GM18517 (cell line): Measurements from ENCODE around the gene PTGDR2.

Experiments used
- ATAC-seq: cut with Tn5 transposase; IDR thresholded peaks from one replicate; pipeline ENCODE4 v1.9.1; 2021; ENCODE audit warnings: mild to moderate bottlenecking, moderate library complexity; ENCODE audit not compliant: unreplicated experiment

The PTGDR2 gene

DNA sequence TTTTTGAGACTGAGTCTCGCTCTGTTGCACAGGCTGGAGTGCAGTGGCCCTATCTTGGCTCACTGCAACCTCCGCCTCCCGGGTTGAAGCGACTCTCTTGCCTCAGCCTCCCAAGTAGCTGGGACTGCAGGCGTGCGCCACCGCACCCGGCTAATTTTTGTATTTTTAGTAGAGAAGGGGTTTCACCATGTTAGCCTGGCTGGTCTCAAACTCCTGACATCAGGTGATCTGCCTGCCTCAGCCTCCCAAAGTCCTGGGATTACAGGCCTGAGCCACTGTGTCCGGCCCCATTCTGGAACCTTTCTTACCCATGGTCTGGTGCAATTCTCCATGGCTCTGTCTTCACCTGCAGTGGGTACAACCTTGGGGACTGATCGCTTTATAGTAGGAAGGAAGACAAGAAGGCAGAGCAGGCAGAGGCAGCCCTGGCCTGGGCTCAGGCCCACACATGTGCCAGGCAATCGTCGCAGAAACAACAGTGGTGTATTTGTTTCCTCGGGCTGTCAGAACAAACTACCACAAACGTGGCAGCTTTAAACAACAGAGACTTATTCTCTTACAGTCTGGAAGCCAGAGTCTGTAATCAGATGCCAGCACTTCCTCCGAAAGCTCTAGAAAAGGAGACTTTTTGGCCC, 4.0 kb upstream of the PTGDR2 start:
- ATAC-seq = no peak

DNA sequence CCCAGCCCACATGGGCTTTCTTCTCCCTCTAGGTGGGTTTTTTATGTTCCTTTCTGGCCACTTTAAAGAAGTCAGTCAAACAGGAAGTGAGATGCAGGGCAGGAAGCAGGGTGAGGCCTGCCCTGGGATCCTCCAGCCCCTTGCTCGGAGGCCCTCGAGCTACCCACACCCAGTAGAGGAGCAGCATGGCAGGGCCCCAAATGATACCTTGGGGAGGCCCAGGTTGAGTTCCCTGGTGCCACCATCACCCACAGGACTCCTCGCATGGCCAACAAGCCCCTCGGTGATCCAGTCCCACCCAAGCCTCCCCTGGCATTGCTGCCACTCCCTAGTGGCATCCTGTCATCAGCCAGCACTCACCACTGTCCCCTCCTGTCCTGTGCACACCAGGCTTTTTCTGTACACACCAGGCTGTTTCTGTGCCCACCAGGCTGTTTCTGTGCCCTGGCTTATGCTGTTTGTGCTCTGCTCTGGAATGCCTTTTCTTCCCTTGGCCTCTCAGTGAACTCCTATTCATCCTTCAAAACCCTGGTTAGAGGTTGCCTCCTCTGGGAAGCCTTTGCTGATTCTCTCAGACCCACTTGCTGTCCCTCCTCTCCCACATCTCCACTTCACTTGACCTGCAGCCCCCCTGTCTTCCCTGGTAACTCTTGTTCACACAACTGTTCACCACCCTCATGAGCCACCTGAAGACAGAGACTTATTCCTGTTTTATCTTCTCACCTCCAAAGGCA, 3.1 kb upstream of the PTGDR2 start:
- ATAC-seq = no peak

DNA sequence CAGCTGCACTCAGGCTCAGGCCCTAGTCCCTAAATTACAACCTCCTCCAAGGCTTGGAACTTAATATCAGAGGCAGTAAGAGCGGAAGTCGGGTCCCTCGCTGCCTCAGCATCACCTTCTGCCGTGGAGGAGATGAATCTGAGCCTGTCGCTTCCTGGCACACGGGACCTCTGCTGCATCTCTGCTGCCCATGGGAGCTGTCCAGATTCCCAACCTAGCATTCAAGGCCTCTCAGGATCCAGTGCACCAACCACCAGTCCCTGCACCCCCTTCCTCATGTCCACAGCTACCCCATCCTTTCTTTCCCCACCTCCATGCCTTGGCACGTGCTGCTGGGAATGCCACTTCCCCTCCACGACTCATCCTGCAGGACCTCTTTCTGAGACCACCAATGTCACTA, 2.5 kb upstream of the PTGDR2 start:
- ATAC-seq = no peak

DNA sequence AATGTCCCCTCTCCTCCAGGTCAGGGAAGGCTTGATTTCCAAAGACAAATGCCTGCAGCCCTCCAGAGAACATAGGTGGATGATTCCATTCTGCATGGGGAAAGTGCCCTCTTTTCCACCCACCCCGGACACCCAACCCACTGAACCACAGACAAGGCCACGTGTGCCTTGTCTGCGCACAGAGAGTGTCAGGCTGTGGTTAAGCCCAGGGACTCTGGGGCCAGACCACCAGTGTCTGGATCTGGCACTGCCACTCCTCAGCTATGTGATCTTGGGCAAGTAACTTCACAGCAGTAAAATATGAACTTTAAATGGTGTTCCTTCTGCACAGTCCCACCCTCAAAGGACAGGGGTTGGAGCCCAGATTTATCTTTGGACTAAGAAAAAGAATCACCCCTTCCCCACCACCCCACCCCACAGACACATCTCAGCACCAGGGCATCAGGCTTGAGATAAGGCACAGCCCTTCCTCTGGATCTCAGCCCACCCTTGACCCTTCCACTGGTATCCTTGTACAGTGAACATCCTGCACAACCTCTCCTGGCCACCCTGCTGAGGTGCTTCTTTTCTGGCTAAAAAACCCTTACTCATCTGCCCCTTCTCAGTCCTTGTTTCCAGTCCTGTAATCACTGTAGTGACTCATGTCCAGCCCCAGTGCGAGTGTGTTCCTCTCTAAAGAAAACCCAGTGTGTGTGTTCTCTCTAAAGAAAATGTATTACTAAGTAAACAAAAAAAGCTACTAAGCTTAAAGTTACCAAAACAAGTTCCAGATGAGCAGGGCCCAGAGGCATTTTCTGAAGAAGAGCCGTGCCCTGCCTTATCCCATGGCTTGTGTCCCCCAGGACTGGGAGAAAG, 1.9 kb upstream of the PTGDR2 start:
- ATAC-seq = no peak

DNA sequence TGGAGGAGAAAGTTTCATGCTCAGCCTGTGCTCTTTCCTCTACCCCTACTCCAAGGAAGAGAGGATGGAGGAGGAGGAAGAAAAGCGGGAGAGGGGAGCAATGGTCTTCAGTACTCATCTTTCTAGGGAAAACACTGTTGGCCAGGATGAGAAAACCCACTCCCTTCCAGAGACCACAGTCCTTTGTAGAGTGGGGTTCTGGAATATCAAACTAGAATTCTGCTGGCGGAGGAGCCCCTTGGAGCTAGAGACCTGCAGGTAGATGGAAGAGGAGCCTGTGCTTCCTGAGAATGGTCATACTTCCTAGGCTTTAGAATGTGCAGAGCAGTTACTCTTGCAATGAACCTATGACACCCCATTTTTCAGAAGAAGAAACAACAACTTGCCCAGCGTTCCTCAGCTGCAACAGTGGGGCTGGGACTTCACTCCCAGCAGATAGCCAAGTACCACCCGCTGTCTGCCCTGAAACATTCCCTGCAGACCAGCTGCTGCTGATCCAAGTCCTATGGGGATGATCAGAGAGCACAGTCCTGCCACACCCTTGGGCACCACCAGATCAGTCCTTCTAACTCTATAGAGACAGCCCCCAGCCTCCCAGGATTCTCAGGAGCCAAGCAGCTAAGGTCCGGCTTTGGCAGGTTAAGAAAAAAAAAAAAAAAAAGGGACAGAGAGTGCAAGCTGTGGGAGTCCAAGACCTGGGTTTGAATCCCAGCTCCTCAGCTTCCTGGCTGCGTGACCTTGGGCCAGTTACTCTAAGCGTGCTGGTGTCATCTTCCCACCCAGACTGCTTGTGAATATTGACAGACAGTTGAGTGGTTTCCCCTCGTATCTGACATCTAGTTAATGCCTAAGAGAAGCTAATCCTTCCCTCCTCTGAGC, 664 bp downstream of the PTGDR2 start:
- no peak for ATAC-seq

DNA sequence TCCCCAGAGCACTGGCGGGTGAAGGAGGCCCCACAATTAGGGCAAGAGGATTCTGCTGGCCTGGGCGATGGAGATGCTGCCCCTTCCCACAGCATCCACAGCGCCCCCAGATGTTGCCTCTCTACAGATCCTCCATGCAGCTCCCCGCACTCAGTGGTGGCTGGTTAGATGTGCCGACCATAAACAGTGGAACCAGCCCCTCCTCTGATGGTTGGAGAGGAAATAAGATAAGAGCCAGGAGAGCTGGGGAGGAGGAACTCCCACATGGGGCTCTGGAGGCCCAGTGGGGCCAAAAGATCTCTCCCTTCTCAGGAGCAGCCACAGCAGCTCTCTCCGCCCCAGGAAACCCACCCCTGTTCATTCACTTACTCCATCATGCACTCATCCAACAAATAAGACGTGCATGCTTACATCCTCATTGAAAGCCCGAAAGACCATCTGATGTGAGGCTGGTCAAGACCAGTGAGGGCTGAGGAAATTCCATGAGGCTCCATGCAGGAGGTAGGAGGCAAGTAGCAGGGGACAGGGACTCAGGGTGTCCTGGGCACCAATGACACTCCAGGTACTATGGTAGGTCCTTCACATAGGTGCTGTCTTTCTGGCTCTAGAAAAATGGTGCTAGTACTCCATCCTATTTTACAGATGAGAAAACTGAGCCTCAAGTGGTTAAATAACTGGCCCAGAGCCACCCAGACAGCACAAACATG, 1.5 kb downstream of the PTGDR2 start:
- no peak for ATAC-seq

DNA sequence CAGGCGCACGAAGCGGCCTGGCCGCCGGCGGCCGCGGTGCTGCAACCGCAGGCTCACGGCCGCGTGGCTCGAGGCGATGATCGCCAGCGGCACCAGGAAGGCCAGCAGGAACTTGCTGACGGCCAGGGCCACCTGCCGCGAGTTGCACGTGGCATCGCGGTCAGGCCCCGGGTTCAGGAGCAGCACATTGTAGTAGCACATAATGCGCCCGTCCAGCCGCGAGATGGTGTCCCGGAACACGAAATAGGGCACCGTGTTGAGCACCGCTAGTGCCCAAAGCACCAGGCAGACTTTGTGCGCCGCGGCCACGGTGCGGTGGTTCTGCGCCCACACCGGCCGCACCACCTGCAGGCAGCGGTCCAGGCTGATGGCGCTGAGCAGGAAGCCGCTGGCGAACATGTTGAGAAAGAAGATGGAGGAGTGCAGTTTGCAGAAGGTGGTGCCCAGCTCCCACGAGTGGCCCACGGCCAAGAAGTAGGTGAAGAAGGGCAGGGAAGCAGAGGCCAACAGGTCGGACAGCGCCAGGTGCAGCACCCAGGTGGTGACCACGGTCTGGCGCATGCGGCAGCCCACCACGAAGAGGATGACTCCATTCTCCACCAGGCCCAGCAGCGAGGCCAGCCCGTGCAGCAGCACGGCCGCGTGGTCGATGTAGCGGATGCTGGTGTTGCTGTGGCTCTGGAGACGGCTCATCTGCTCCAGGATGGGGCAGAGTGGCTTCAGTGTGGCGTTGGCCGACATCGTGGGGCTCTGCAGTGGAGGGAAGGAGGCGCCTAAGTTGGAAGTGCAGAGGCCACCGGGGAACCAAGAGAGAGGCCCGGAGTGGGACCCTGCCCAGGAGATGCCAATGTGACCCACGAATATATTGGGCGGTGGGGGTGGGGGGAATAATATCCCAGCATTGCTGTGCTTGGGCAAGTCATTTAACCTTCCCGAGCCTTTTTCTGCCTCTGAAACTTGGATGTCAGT, 2.5 kb downstream of the PTGDR2 start:
- ATAC-seq = no peak

DNA sequence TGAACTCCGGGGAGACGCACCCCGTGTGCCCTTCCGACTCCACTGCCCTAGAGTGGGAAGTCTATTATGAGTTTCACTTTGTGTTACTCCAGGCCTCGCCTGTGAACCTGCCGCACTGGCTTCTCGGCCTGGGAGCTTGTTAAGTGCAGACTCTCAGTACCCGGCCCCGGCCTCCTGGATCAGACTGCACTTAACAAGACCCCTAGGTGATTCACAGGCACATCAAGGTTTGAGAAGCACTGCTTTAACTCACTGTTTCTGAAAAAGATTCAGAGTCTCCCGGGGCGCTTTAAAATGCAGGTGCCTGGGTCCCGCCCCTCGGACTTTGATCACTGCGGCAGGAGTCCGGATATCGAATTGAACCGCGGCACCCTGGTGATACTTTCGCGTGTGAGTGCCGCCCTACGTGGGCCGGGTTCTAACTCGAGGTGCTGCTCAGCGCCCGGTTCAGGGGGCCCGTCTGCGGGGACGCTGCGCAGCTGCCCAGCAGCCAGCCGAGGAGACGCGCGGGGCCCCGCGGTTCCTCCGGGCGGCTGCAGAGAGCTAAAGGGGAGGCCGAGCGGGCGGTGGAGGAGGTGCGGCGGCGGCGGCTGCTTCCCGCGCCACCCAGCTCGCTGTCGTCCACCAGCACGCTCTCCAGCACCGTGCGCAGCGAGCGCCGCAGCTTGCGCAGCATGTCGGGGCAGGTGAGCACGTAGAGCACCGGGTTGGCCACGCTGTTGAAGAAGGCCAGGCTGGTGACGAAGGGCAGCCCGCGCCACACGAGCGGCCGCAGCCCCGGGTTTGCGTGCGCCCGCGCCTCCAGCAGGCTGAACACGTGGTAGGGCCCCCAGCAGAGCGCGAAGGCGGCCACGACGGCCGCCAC, 3.4 kb downstream of the PTGDR2 start:
- no peak for ATAC-seq

DNA sequence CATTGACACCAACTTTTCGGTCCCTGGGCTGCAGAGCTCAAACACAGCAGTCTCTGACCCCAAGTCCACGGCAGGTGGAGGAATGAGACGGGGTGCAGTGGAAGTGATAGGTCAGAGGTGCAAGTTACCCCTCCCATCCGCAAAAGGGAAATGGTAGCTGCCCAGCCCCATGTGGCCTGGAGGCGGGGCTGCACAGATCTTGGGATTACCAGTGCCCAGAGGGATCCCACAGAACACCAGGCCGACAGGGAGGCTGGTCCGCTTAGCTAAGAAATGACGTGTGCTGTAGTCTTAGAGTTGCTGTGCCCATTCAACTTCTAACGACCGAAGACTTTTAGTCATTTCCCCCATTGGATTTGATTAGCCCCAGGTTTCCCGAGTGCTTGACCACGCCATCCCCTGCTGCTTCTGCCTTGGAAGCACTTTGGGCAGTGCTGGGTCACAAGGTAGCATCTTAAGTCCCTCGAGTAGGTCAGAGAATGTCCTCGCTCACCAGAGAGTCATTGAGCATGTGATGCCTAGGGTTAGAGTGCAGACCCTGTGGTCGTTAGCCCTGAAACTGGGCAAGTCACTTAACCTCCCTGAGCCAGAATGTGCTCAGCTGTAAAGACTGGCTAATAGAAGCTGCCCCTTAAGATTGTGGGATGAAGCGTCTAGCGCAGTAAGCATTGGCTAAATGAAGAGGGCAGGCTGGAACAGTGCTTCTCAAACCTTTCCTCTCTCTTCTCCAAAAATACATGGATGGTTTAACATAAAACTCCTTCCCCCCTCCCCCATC, 4.2 kb downstream of the PTGDR2 start:
- no peak for ATAC-seq

DNA sequence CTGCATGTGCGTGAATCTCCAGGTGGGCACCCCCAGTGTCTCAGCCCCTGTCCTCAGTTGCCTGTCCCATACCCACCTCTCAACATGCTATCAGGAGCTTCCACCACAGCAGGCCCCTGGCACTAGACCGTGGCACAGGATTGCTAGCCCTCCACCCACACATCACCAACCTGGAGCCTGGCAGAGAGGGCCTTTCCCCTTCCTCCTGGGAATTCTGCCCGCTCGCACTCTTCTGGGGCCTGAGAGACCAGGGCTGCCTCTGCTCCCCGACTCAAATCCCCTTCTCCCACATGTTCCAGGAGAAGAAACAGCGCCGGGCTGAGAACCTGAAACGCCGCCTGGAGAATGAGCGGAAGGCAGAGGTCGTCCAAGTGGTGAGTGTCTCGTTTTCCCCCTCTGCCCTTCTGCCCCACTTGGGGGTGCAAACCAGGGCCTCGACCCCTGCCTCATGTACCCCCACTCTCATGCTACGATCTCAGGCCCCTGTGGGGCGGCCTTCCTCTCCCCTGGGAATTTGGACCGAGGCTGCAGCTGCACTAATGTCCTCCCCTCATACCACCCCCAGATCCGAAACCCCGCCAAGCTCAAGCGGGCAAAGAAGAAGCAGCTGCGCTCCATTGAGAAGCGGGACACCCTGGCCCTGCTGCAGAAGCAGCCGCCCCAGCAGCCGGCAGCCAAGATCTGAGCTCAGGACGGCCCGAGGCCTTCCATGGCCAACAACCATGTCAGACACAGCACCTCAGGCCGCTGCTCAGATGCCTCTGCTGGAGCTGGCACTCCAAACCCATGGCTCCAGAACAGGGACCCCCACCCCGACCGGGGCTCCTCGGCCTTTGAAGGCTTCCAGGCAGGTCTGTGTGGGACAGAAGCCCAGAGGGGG, 5.9 kb downstream of the PTGDR2 start:
- ATAC-seq = no peak

DNA sequence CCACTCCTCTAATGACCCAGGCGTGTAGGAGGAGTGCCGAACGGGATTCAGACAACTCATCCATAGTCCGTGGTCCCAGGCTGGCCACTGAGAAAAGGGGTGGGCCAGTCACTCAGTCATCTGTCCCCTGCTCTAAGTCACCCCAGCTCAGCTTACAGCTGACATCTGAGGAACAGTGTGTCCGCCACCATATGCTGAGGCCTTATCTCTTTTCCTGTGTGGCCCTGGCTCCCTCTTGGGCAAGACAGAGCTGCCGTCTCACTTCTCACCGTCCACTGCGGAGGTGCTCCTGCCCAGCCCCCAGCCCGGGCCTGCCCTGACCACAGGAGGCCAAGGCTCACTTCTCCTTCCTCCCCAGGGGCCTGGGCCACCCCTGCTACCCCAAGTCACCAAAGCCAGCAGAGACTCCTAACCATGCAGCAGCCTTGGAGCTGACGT, 7.0 kb downstream of the PTGDR2 start:
- ATAC-seq = no peak

DNA sequence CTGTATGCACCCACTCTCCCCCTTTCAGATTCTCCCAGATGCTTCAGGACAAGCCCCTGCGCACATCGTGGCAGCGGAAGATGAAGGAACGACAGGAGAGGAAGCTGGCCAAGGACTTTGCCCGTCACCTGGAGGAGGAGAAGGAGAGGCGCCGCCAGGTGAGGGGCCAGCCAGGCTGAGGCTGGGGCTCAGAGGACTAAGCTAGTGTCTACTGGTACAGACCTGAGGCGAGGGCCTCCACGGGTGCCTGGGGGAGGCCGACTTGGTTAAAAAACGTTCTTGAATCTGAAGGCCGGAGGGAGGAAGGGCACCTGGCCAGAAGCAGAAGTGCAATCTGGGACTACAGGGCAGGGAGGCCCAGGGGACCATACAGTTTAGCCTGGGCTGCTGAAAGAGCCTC, 7.9 kb downstream of the PTGDR2 start:
- no peak for ATAC-seq

DNA sequence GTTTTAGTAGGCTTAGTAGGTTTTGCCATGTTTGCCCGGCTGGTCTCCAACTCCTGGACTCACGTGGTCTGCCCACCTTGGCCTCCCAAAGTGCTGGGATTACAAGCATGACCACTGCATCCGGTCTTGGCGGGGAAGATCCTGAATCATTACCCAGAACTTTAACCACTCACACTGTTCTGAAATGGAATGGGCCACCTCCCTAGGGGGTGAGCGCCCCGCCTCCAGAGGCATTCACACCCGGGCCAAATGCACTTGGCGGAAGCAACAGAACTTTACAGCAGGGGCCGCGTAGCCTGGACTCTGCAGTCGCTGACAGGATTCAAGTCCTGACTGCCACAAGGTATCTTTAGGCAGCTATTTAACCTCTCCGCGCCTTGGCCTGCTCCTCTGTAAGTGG, 8.5 kb downstream of the PTGDR2 start:
- no peak for ATAC-seq

DNA sequence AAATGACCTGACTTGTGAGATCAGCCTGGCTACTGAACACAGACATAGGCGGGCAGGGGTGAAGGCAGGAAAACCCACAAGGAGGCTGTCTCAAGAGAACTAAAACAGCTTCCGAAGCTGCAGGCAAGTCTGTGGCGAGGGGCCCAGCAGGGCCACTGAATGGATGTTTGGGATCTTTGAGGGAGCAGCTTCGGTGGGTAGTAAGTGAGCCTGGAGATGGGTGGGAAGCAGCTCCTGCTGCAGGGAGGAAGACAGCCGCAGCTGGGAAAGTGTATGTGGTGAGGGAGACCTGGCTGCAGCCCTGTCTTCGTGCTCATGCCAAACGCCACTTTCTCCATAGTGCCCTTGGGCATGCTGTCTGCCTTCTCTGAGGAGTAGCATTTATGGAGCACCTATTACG, 10.4 kb downstream of the PTGDR2 start:
- ATAC-seq = no peak

DNA sequence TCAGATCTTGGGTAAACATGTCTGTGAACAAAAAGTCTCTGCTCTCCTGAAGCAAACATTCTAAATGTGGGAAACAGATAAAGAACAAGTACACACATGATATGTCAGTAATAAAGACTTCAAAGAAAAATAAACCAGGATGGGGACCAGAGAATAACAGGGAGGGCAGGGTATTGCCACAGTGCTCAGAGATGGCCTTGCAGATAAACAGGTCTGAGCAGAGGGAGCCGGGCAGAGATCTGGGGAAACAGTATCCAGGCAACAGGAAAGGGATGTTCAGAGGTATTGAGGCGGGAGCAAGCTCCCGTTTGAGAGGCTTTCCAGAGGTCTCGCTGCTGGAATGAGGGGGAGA, 10.9 kb downstream of the PTGDR2 start:
- no peak for ATAC-seq

DNA sequence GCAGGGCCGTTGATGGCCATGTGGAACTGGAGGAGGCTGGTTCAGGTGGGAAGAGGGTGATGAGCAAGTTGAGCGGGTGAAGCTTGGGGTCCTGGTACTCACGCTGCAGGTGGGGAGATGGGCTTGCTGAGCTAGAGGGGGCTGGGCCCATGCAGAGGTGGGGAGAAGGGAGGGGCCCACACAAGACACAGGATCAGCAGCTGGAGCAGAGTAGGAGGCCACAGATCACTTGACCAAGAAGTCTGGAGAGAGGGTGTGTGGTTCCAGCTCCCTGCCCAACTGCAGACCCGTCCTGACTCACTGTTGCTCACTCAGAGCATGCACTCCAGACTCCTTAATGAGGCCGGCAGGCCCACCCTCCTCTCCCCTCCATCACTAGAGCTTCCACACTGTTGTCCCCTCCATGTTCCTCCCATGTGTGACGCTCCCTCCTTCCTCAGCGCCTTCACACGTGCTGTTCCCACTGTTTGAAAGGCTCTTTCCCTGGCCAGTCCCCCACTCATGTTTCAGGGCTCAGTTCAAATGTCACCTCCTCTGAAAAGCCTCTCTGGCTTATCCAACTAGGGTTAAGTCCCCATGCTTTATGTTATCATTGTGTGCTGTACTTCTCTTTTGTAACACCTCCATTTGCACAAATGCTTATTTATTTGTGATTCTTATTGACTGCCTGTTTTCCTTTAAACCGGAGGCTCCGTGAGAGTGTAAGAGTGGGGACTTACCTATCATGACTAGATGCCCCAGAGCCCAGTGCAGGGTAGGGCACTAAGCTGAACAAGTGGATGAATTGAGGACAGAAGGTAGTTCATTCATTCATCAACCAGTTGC, 11.5 kb downstream of the PTGDR2 start:
- ATAC-seq = no peak
